ENCODE results near the gene RANBP10.
A peak's percentile ranks its signal among the peaks of the same experiment; 100 is the strongest.

Gene RANBP10

GRCh38 chr16:67714522-67714921 is 91.8 kb downstream of the RANBP10 start:
- Histone ChIP-seq H3K9ac (ENCODE audit: low read depth, low read length, poor library complexity, severe bottlenecking) (no peak overlapping the region), H3K79me2 (ENCODE audit: insufficient read depth, low read length) (peaks cover 77% of the 10 kb centered on the region), H3F3A (ENCODE audit: low read depth) (no peaks in the 10 kb centered on the region), H3K36me3 (ENCODE audit: insufficient read depth, low read length) (no peaks in the 10 kb centered on the region), H2AFZ (ENCODE audit: low read length) (no peak overlapping the region), H3K4me2 (ENCODE audit: low read depth, low read length, poor library complexity, severe bottlenecking) (peak overlapping the region; percentile 80), H3K27me3 (ENCODE audit: insufficient read depth, low read length, poor library complexity, severe bottlenecking) (no peaks in the 10 kb centered on the region), H4K20me1 (ENCODE audit: insufficient read depth, low read length, poor library complexity, severe bottlenecking) (peaks cover 23% of the 10 kb centered on the region), H3K4me1 (ENCODE audit: insufficient read depth, low read length, poor library complexity, severe bottlenecking) (peaks cover 30% of the 10 kb centered on the region), H3K9me3 (ENCODE audit: insufficient read depth, low read depth, low read length) (no peaks in the 10 kb centered on the region), H3K4me3 (ENCODE audit: low read length, poor library complexity, severe bottlenecking) (peak overlapping the region; percentile 17), H3K9me2 (replicated peaks; ENCODE audit: low read depth, low read length) (no peaks in the 10 kb centered on the region)
- TF ChIP-seq EZH2phosphoT487 (IDR thresholded peaks at IDR 0.05; ENCODE audit: borderline replicate concordance) = no peak
- TF ChIP-seq CTCF (conservative IDR thresholded peaks at IDR 0.05; ENCODE audit: low read length) = no peak

- peaks cover 24% of the 10 kb centered on the region for H4K20me1 ChIP-seq (ENCODE audit: insufficient read depth, low read length, poor library complexity, severe bottlenecking)
- H3K36me3 ChIP-seq (ENCODE audit: insufficient read depth, low read length) = no peaks in the 10 kb centered on the region
- H2AFZ ChIP-seq (ENCODE audit: low read length) = no peak overlapping the region
- H3K4me3 ChIP-seq (ENCODE audit: low read length, poor library complexity, severe bottlenecking) = peak overlapping the region; percentile 5
- no peaks in the 10 kb centered on the region for H3F3A ChIP-seq (ENCODE audit: low read depth)
- peaks cover 30% of the 10 kb centered on the region for H3K4me1 ChIP-seq (ENCODE audit: insufficient read depth, low read length, poor library complexity, severe bottlenecking)
- TF ChIP-seq CTCF (conservative IDR thresholded peaks at IDR 0.05; ENCODE audit: low read length) = no peak
- no peak for TF ChIP-seq EZH2phosphoT487 (IDR thresholded peaks at IDR 0.05; ENCODE audit: borderline replicate concordance)
- no peaks in the 10 kb centered on the region for H3K9me2 ChIP-seq (replicated peaks; ENCODE audit: low read depth, low read length)
- H3K27me3 ChIP-seq (ENCODE audit: insufficient read depth, low read length, poor library complexity, severe bottlenecking) = no peaks in the 10 kb centered on the region
- peak overlapping the region; percentile 80 for H3K4me2 ChIP-seq (ENCODE audit: low read depth, low read length, poor library complexity, severe bottlenecking)
- H3K9me3 ChIP-seq (ENCODE audit: insufficient read depth, low read depth, low read length) = no peaks in the 10 kb centered on the region
- H3K9ac ChIP-seq (ENCODE audit: low read depth, low read length, poor library complexity, severe bottlenecking) = no peak overlapping the region
- peaks cover 78% of the 10 kb centered on the region for H3K79me2 ChIP-seq (ENCODE audit: insufficient read depth, low read length)
Measured at GRCh38 chr16:67713647-67714273, 92.6 kb downstream of the RANBP10 start.

- Histone ChIP-seq H3K9ac (ENCODE audit: low read depth, low read length, poor library complexity, severe bottlenecking) (no peak overlapping the region), H3K9me3 (ENCODE audit: insufficient read depth, low read depth, low read length) (no peaks in the 10 kb centered on the region), H3K36me3 (ENCODE audit: insufficient read depth, low read length) (no peaks in the 10 kb centered on the region), H3K4me3 (ENCODE audit: low read length, poor library complexity, severe bottlenecking) (no peak overlapping the region), H3F3A (ENCODE audit: low read depth) (no peaks in the 10 kb centered on the region), H2AFZ (ENCODE audit: low read length) (no peak overlapping the region), H4K20me1 (ENCODE audit: insufficient read depth, low read length, poor library complexity, severe bottlenecking) (peaks cover 25% of the 10 kb centered on the region), H3K4me2 (ENCODE audit: low read depth, low read length, poor library complexity, severe bottlenecking) (no peak overlapping the region), H3K27me3 (ENCODE audit: insufficient read depth, low read length, poor library complexity, severe bottlenecking) (no peaks in the 10 kb centered on the region), H3K9me2 (replicated peaks; ENCODE audit: low read depth, low read length) (no peaks in the 10 kb centered on the region), H3K4me1 (ENCODE audit: insufficient read depth, low read length, poor library complexity, severe bottlenecking) (peaks cover 10% of the 10 kb centered on the region), H3K79me2 (ENCODE audit: insufficient read depth, low read length) (peaks cover 60% of the 10 kb centered on the region)
- TF ChIP-seq EZH2phosphoT487 (IDR thresholded peaks at IDR 0.05; ENCODE audit: borderline replicate concordance) (no peak), CTCF (conservative IDR thresholded peaks at IDR 0.05; ENCODE audit: low read length) (no peak)
Measured at GRCh38 chr16:67710607-67711006, 95.8 kb downstream of the RANBP10 start.

Data from Loucy (cell line).